Neural progenitor cell (in vitro differentiated cells): Measurements from ENCODE around the gene TCF7L1. TPM values are rescaled to one million over a fixed set of nuclear protein-coding genes. Genes with fewer than 3 reads are reported as not detected.

Source experiments
- DNase-seq: peaks from one replicate; pipeline ENCODE4 v3.0.0-alpha.2; 2016; ENCODE audit warnings: low spot score
- H2AFZ ChIP-seq: fragments of 200-600 bp; sonication (generic); replicated peaks from 2 replicates; pipeline ENCODE4 v1.6.1; 2016; ENCODE audit warnings: antibody characterized with exemption
- H3F3A ChIP-seq: fragments of 200-600 bp; sonication (generic); 2 replicates; pipeline ENCODE4 v1.6.1; 2016; ENCODE audit warnings: antibody characterized with exemption, low read depth
- H3K27ac ChIP-seq: fragments of 200-600 bp; sonication (generic); 2 replicates; pipeline ENCODE4 v1.5.1; 2016; ENCODE audit warnings: mild to moderate bottlenecking
- H3K27me3 ChIP-seq: fragments of 200-600 bp; sonication (generic); 2 replicates; pipeline ENCODE4 v1.6.1; 2016; ENCODE audit warnings: mild to moderate bottlenecking, moderate library complexity
- H3K36me3 ChIP-seq: fragments of 200-600 bp; sonication (generic); 2 replicates; pipeline ENCODE4 v1.5.1; 2016
- H3K4me1 ChIP-seq: fragments of 200-600 bp; sonication (generic); 2 replicates; pipeline ENCODE4 v1.6.1; 2016; ENCODE audit warnings: mixed run types
- H3K4me2 ChIP-seq: fragments of 200-600 bp; sonication (generic); 2 replicates; pipeline ENCODE4 v1.6.1; 2016
- H3K4me3 ChIP-seq: fragments of 200-600 bp; sonication (generic); 2 replicates; pipeline ENCODE4 v1.5.1; 2016
- H3K79me2 ChIP-seq: fragments of 200-600 bp; sonication (generic); 2 replicates; pipeline ENCODE4 v1.6.1; 2016; ENCODE audit warnings: low read depth
- H3K9ac ChIP-seq: fragments of 200-600 bp; sonication (generic); 2 replicates; pipeline ENCODE4 v1.6.1; 2016
- H3K9me3 ChIP-seq: fragments of 200-600 bp; sonication (generic); 2 replicates; pipeline ENCODE4 v1.5.1; 2016; ENCODE audit warnings: low read depth
- H4K20me1 ChIP-seq: fragments of 200-600 bp; sonication (generic); 2 replicates; pipeline ENCODE4 v1.6.1; 2016; ENCODE audit warnings: low read depth
- H3K27ac Mint-ChIP-seq: 3 replicates; pipeline ENCODE4 v1.8.0; 2021; ENCODE audit warnings: mixed read lengths
- H3K27me3 Mint-ChIP-seq: 2 replicates; pipeline ENCODE4 v1.8.0; 2022; ENCODE audit warnings: low read depth, mild to moderate bottlenecking, inconsistent platforms, moderate library complexity, mixed read lengths; ENCODE audit not compliant: insufficient read depth
- H3K36me3 Mint-ChIP-seq: 3 replicates; pipeline ENCODE4 v1.8.0; 2021; ENCODE audit warnings: mixed read lengths
- H3K4me1 Mint-ChIP-seq: 3 replicates; pipeline ENCODE4 v1.8.0; 2021; ENCODE audit warnings: mixed read lengths
- H3K4me3 Mint-ChIP-seq: 3 replicates; pipeline ENCODE4 v1.8.0; 2021; ENCODE audit warnings: mild to moderate bottlenecking, moderate library complexity, mixed read lengths
- H3K9me3 Mint-ChIP-seq: 3 replicates; pipeline ENCODE4 v1.8.0; 2020; ENCODE audit warnings: mixed read lengths
- EZH2 ChIP-seq: fragments of 200-600 bp; sonication (generic); IDR thresholded peaks from 2 replicates; pipeline ENCODE4 v1.6.1; 2017; ENCODE audit warnings: antibody characterized with exemption, mild to moderate bottlenecking, moderate library complexity
- EZH2phosphoT487 ChIP-seq: fragments of 200-600 bp; sonication (generic); IDR thresholded peaks from 2 replicates; pipeline ENCODE4 v1.6.1; 2017; ENCODE audit warnings: antibody characterized with exemption
- total RNA-seq: library from RNA; depleted of rRNA; stranded (reverse); fragments of >200 nt; gene quantifications from 2 replicates; pipeline ENCODE4 v1.2.3, GENCODE V29; 2015; ENCODE audit warnings: low replicate concordance
- TF ChIP-seq, protein P1 (sequence below): fragments of 200-600 bp; sonication (generic); IDR thresholded peaks from 2 replicates; pipeline ENCODE4 v1.5.1; 2017; ENCODE audit warnings: antibody characterized with exemption, mild to moderate bottlenecking

The TCF7L1 gene
- total RNA-seq, 1 donor from 2014 or later = 1.0 TPM

DNA sequence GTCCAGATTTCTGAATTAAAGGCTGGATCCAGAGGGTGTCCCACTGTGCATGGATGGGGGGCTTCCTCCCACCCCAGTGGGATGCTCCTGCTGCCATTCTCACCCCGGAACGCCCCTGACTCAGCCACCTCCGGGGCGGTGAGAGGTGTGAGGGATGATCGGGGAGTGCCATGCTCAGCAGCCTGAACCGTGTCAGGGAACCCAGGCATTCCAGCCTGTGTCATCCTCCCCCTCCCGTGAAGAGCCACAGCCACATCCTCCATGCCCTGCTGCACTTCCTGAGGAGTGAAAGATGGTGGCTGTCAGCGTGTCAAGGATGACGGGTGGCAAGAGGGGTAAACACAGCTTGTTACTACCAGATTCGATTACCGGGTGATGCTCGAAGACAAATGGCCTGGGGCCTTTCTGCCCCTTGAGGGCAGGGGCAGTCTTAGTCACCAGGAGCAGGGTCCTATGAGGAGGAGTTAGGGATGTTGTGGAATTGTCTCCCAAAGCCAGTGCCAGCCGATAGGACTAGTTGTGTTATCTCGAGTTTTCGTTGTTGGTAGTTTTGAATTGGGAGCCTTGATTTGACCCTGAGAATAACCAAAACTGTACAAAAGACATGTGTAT is 80.8 kb downstream of the TCF7L1 start:
- H3K4me3 Mint-ChIP-seq = no peak overlapping the region
- Histone ChIP-seq H3K36me3 (no peaks in the 10 kb centered on the region), H3K4me1 (peaks cover 20% of the 10 kb centered on the region), H3K4me3 (no peak overlapping the region), H3K79me2 (no peaks in the 10 kb centered on the region), H3K4me2 (no peak overlapping the region), H3K9me3 (no peaks in the 10 kb centered on the region), H2AFZ (no peak overlapping the region), H3K9ac (no peak overlapping the region), H3K27me3 (peaks cover 49% of the 10 kb centered on the region), H3K27ac (no peak overlapping the region), H4K20me1 (peaks cover 59% of the 10 kb centered on the region), H3F3A (peaks cover 25% of the 10 kb centered on the region)
- peaks cover 50% of the 10 kb centered on the region for H3K4me1 Mint-ChIP-seq
- peaks cover 4% of the 10 kb centered on the region for H3K27me3 Mint-ChIP-seq
- H3K27ac Mint-ChIP-seq = peak overlapping the region; percentile 5
- H3K9me3 Mint-ChIP-seq = no peaks in the 10 kb centered on the region
- H3K36me3 Mint-ChIP-seq = peaks cover 3% of the 10 kb centered on the region
- DNase-seq = no peak
- TF ChIP-seq EZH2phosphoT487 (no peak), EZH2 (no peak)
- TF ChIP-seq, protein P1, sequence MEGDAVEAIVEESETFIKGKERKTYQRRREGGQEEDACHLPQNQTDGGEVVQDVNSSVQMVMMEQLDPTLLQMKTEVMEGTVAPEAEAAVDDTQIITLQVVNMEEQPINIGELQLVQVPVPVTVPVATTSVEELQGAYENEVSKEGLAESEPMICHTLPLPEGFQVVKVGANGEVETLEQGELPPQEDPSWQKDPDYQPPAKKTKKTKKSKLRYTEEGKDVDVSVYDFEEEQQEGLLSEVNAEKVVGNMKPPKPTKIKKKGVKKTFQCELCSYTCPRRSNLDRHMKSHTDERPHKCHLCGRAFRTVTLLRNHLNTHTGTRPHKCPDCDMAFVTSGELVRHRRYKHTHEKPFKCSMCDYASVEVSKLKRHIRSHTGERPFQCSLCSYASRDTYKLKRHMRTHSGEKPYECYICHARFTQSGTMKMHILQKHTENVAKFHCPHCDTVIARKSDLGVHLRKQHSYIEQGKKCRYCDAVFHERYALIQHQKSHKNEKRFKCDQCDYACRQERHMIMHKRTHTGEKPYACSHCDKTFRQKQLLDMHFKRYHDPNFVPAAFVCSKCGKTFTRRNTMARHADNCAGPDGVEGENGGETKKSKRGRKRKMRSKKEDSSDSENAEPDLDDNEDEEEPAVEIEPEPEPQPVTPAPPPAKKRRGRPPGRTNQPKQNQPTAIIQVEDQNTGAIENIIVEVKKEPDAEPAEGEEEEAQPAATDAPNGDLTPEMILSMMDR = no peak

DNA sequence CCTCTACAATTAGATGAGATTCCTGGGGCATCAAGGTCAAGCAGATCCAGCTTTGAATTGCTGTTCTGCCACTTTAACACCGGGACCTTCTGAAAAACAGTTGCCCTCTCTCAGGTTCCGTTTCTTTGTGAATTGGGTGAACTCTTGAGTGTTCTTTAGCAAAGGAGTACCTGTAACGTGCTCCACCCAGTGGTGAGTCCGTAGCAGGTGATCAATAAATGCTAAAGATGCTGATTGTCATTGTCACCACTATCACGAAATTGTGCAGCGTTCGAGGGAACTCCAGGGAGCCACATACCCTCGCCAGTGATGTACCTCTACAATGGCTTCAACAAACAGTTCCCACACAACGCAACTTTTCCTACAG is 81.9 kb downstream of the TCF7L1 start:
- peaks cover 50% of the 10 kb centered on the region for H3K4me1 Mint-ChIP-seq
- no peak for DNase-seq

GRCh38 chr2:85215448-85216401 is 82.5 kb downstream of the TCF7L1 start:
- Mint-ChIP-seq H3K27me3 (peaks cover 4% of the 10 kb centered on the region), H3K27ac (peak overlapping the region; percentile 99), H3K36me3 (peaks cover 1% of the 10 kb centered on the region), H3K4me1 (peaks cover 50% of the 10 kb centered on the region), H3K4me3 (peak overlapping the region; percentile 75), H3K9me3 (no peaks in the 10 kb centered on the region)
- peak; percentile 79 for DNase-seq
- Histone ChIP-seq H3K9ac (no peak overlapping the region), H3K79me2 (no peaks in the 10 kb centered on the region), H3K9me3 (no peaks in the 10 kb centered on the region), H3K27me3 (peaks cover 49% of the 10 kb centered on the region), H3F3A (peaks cover 25% of the 10 kb centered on the region), H3K4me2 (peak overlapping the region; percentile 62), H3K36me3 (no peaks in the 10 kb centered on the region), H3K4me1 (peaks cover 20% of the 10 kb centered on the region), H3K27ac (no peak overlapping the region), H4K20me1 (peaks cover 52% of the 10 kb centered on the region), H2AFZ (no peak overlapping the region), H3K4me3 (peak overlapping the region; percentile 5)
- TF ChIP-seq EZH2phosphoT487 = peak; percentile 98
- TF ChIP-seq, protein P1 = no peak

More for the DNA sequence above, 81.9 kb downstream of the TCF7L1 start:
- no peak overlapping the region for H3K4me3 ChIP-seq
- no peaks in the 10 kb centered on the region for H3K36me3 ChIP-seq
- H3K27ac Mint-ChIP-seq = peak overlapping the region; percentile 57
- no peak overlapping the region for H2AFZ ChIP-seq
- H3K36me3 Mint-ChIP-seq = peaks cover 3% of the 10 kb centered on the region
- peaks cover 49% of the 10 kb centered on the region for H3K27me3 ChIP-seq
- no peaks in the 10 kb centered on the region for H3K9me3 Mint-ChIP-seq
- TF ChIP-seq EZH2 = no peak
- TF ChIP-seq, protein P1 = peak; percentile 36
- peaks cover 25% of the 10 kb centered on the region for H3F3A ChIP-seq
- peaks cover 4% of the 10 kb centered on the region for H3K27me3 Mint-ChIP-seq
- H3K4me2 ChIP-seq = peak overlapping the region; percentile 62
- peaks cover 58% of the 10 kb centered on the region for H4K20me1 ChIP-seq
- H3K9ac ChIP-seq = no peak overlapping the region
- H3K79me2 ChIP-seq = no peaks in the 10 kb centered on the region
- H3K9me3 ChIP-seq = no peaks in the 10 kb centered on the region
- H3K4me1 ChIP-seq = peaks cover 20% of the 10 kb centered on the region
- no peak overlapping the region for H3K27ac ChIP-seq
- no peak overlapping the region for H3K4me3 Mint-ChIP-seq
